GM21723 (cell line): ENCODE results near the gene MGME1.

Source experiments
- ATAC-seq: cut with Tn5 transposase; IDR thresholded peaks from one replicate; pipeline ENCODE4 v1.9.1; 2021; ENCODE audit warnings: mild to moderate bottlenecking, moderate library complexity; ENCODE audit not compliant: unreplicated experiment

Gene MGME1

DNA sequence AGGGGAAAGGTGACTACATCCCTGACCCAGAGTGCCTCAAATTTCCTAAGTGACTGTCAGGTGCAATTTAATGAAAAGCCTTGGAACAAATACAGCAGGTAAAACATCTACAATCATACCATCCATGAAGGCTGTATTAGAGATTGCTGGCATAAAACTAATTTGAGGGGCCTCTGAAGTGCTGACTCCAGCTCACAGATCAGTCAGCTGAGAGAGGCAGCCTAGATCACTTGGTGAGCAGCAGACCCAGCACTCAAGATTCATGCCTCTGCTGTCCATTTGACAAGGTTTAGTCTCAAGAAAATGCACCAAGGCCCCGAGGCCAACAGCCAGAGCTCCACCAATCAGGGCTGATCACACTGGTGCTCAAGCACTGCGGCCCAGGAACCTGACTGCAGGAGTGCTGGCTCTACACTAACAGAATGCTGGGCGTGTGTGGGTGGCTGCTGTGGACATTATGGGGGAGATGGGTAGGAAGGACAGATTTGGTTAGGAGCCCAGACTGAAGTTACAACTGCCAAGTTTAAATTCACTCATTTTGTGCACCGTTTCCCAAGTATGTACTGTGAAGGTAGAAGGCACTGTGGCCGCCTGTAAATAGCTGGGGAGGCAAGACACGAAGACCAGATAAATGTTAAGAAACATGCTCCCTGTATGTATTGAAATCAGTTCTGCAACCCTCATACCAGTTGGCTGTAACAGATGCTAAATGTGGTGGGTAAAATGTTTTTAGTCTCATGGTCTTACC is 28.4 kb upstream of the MGME1 start:
- ATAC-seq = no peak

DNA sequence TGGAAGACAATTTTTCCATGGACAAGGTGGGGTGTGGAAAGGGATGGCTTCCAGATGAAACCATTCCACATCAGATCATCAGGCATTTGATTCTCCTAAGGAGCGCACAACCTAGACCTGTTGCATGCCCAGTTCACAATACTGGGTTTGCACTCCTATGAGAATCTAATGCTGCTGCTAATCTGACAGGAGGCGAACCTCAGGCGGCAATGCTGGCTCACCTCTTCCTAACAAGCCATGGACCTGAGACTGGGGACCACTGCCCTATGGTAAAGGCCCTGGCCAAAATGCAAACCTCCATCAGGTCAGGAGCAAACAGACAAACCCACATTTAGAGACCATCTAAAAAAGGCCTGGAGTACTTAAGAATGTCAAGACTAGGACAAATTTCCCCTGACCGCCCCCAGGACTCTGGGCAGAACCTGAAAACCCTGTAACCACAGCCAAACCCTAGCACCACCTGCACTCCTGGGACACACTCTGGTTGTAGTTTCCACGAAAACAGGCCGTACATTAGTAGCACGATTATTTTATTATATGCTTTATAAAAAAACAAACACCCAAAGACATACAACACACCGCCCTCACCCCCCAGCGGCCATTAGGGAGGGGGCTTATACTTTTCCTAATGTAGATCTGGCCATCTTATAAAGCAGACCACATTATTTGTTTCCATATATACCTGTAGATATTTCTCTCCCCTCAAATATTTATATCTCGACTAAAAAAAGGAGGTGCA is 27.6 kb upstream of the MGME1 start:
- no peak for ATAC-seq

DNA sequence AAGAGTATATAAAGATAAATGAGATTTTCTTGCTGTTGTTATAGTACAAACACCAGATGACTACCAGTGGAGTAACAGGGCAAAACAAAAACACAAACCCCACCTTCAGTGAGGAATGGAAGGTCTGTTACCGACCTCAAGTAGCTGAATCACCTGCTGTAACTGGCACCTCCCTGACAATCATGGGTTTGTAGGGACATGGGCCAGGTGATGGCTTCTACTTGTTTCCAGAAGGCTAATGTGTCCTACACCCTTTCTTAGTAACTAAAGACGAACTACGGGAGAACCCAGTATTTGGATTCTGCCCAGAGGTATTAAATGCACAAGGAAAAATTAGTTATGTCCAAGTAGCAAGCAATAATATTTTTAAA is 27.0 kb upstream of the MGME1 start:
- ATAC-seq = no peak

DNA sequence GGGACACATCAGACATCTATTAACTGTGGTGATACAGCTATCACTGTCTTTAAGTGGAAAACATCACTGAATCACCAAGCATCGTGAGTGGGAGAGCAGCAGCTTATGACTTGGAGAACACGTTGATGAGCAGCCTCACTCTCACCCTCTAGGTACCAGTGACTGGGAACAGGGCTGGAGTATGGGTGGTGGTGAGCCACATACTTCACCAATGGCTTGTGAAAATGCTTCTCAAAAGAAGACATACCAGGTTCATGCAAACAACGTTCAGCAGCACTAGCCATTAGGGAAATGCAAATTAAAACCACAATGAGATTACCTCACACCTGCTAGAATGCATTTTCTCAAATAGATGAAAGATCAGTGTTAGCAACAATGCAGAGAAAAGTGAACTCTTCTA is 25.5 kb upstream of the MGME1 start:
- ATAC-seq = peak; percentile 76

DNA sequence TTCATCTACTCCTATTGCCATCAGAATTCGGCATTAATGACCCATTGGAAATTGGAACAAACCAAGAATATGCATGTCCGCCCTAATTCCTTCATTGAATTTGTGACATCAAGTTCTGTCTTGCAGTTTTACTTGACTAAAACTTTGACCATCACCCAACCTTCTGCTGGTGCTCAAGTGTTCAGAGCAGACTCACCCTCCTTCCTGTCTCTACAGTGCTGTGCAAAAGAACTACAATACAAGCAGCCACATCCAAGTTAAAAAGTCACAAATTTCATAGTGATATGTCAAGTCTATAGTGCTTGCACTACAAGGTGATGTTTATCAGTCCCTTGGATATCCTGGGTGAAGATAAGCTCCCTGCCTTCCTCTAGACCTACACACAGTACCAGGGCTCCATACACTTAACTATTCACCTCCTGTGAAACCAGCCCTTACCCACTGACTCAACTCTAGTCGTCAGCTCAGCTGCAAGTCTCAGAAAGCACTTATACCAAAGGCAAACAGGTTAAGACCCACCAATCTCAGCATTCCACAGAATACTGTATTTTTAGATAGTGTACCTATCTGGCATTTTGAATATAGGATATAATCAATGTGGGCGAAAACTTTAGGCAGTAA is 23.9 kb upstream of the MGME1 start:
- ATAC-seq = no peak

DNA sequence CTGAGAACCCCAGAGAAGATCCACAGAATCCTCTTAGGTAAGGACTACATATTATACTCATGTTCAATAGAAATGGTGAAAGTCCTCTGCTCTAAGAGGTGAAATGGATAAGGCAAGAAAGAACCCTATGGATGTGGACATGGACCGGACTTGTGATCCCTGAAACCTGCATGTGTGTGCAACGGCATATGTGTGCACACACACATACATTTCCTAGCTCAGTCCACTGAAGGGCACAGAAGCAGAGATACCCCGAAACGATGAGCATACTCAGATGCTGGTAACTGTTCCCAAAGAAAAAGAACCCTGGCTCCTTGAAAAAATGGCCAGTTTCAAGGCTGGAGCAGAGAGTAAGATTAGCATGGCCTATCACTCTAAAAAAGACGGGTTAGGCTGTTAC is 22.8 kb upstream of the MGME1 start:
- ATAC-seq = no peak

DNA sequence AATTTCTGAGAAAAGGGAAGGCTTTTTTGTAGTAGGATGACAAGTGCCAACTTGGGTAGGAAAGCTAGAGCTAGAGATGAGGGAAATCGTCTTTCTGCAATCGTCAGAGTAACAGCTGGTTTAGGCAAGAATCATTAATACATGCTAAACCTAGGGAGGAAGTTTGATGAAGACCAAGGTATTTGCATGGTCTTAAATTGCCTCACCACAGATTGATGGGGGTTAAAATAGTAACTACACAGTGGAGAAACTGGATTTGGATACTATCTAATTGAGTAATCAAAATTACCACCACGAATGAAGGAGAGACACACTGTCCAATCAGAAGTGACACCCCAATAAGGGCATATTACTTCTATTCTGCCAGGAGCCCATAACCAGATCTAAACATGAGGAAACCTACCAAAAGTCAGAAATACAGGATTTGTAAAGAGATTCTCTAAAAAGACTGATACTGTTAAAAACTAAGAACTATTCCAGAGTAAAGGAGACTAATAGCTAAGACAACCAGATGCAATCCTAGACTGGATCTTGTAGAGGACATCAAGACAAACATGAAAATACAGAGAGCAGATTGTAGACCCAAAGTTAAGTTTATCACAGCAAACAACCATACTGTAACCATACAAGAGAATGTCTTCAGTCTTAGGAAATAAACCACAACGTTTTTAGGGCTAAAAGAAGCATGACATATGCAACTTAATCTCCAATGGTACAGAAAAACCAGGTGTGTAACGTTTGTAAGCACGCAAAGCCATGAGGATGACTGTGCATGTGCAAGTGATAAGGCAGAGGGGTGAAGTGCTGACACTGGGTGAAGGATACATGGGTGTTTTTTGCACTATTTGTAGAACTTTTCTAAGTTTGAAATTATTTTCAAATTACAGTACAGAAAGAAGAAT is 22.0 kb upstream of the MGME1 start:
- no peak for ATAC-seq

DNA sequence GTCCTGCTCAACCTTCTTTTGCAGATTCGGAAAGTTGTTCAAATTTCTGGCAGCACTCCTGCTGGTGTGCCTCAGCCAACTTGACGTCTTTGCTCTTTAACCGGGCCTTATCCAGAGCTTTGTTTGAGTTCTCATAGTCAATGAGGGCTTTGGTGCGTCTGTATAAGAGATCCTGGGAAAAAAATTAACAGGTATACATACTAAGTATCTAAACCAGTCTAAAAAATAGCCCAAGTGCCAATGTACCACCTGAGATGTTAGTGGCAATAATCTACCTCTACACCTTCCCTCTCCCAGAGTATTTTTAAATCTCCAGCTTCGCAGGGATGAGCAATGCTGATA is 21.4 kb upstream of the MGME1 start:
- no peak for ATAC-seq

DNA sequence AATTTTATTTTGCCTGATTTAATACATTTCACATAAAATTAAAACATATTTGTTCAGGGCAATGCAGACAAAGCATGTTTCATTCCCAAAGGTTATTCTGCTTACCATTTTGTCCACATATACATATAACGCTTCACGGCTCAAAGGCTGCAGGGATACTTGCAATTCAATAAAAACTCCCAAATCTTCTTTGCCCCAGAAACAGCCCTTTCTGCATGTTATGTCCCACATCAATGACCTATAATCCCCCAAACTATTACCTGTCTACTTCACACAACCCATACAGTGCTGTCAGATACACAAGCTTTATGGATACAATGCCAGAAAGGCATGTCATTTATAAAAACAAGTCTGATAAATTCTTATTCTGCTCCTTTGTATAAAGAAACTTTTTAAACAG is 20.4 kb upstream of the MGME1 start:
- no peak for ATAC-seq

DNA sequence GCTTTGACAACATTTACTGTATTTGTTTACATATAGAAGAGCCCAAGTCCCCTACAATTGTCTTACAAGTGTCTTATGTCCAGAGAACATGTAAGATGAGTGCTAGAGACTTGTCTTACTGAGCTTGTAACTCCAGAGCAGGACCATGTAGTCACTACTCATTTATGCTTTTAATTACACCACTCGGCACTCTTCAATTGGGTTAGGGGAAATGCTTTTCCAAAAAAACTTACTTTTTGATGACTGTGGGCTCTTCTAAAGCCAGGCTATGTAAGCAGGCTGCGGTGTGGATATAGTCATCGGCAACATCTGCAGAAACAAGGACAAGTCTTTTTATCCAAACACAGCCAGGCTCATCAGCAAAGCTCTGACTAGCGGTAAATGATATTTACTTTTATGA is 18.9 kb upstream of the MGME1 start:
- ATAC-seq = no peak

DNA sequence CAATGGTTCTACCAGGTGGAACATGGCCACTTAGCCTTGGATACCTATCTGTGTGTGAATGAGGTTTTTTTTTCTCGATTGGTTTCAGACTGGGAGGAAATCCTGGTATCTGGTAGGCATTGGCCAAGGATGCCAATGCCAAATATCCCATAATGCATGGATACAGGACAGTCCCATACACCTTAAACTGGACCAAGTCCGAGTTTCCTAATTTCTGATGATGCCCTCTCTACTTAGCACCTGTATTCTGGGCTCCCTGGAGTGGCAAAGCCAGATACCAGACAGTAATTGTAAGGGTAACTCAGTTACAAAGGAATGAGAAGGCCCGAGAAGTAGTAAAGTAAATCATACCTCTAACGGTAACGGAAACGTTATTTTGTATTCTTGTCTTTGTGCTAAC is 18.1 kb upstream of the MGME1 start:
- ATAC-seq = no peak

DNA sequence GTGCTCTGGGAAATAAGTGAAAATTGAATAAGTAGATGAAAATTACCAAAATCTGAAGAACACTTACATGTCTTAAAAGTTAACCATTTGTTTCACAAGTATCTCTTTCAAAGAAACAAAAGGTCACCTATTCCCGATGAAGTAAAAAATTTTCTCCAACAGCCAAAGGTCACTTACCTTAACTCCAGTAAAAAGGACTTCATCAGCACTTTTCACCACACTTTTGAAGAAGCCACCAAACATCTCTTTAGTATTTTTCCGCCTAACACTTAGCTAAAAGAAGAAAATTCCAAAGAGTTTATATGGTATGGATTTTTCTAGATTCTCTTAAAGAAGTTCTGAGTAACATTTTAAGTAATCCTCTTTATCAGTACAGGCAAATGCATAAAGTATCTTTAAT is 17.5 kb upstream of the MGME1 start:
- ATAC-seq = no peak

DNA sequence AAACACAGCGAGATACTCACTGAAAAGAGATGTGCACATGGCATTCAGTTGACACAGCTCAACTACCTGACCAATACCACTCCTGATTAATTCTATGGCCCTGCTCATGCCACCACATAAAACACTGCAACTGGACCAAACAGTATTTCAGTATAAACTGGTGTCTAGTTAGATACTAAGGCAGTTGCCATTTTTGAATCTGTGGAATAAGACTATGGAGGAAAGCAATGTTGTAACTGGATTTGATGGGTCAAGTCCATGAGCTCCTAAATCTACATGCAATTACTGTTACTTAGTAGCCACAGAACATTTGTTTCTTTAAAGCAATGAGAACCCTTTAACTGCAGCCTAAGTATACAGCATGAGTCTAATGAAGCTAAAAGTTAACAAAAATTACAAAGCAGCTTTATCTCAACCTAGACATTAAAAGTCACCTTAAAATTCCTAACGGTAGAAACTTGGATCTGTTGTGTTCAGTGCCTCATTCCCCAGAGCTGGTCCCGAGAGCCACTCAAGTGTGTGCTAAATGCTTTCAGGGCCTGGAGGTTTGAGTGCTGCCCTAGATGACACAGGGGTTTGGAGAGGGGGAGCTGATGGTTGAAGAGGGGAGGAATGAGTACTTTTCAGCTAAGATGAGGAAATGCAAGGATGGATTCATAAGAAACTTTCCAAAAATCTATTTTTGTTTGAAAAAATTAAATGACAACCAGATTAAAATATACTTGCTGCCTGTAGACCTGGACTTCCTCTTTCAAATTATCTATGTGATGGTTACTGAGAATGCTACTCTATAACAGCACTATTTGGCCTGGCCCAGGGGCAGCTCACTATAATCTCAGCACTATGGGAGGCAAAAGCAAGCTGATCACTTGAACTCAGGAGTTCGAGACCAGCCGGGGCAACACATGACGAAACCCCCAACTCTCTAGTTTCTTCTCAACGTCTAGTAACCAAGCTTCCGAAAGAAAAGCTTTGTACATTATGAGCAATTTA is 15.8 kb upstream of the MGME1 start:
- ATAC-seq = no peak

DNA sequence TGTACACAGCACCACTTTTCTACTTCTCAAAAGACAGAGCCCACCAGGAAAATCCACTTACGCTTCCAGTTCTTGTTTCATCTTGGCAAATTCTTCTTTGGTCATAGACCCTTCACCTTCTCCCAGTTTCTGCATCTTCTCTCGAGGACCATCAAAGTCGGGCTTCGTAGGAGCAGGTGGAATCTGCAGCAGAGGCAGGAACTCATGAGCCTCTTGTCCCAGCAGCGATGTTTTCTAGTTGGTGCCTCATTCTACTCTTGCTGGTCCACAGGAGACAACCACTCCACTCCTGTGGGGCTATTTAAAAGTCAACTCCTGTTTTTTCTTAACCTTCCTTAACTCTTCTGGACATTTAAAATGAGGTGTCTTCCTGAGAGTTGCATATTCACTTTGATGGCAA is 14.9 kb upstream of the MGME1 start:
- no peak for ATAC-seq

DNA sequence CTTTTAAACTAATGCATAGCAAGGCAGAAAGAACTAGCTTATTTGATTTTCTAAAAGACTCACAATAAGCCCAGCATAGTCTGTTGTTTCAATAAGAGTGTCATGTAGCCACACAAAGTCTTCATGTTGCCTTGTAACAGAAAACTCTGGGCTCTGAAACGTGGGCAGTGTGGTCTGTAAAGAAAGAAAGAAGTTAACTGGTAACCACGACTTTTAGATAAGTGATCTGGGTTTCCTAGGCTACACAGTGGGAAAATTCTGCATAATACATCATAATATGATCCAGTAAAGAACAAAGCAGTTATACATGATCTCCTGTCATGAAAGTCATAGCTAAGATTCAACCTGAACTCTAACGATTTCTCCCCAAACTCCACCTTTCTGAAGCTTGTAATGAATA is 13.5 kb upstream of the MGME1 start:
- no peak for ATAC-seq

DNA sequence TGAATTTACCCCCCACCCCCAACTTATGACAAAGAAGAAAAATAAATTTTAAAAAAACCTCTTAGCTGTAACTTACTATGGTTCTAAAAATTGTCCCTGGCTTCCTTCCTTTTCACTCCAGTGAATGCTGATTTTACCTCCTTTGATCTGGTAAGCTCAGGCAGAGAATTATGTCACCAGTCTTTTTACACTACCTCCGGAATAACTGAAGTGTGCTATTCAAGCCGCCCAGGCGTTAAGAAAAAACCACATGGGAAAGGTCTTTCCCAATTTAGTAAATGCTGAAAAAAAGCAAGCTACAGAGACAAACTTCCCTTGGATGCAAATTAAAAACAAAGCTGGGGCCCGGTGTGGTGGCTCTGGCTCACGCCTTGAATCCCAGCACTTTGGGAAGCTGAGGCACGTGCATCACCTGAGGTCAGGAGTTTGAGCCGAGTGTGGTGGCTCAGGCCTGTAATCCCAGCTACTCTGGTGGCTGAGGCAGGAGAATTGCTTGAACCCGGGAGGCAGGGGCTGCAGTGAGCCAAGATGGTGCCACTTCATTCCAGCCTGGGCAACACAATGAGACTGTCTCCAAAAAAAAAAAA is 12.6 kb upstream of the MGME1 start:
- no peak for ATAC-seq

DNA sequence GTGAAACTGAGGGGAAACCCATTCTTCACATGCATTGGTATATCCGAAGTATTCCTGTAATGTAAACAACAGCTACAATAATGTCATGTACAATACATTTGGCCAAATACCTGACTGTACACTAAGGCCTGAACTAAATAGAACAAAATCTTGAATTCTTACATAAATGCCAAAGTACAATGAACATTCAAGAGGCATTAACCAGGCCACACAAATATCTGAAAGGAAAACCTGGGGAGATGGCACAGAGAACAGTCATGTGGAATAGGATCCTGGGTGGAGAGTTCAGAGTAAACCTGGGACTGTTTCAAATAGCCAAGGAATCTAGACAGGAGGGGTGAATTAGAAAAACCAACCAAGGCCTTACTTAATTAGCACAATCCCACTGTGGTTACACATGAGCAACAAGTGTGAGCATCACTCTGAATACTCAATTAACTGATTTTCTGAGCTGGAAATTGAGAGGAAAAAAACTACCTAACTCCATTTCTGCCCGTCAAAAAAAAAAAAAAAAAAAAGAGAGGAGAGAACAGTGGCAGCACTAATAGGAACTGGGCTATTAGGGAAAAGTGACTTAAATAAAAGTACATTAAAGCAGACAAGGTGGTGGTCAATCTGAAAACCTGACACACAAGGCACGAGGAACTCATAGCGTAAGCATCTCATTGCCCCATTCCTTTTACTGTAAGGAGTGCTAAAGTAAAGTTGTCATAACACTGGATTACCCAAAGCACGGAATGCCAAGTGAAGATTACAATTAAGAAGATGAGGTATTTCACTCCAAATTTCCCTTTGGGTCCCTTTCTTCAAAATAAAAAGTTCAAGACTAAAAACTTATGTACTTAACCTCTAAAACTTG is 11.1 kb upstream of the MGME1 start:
- no peak for ATAC-seq

DNA sequence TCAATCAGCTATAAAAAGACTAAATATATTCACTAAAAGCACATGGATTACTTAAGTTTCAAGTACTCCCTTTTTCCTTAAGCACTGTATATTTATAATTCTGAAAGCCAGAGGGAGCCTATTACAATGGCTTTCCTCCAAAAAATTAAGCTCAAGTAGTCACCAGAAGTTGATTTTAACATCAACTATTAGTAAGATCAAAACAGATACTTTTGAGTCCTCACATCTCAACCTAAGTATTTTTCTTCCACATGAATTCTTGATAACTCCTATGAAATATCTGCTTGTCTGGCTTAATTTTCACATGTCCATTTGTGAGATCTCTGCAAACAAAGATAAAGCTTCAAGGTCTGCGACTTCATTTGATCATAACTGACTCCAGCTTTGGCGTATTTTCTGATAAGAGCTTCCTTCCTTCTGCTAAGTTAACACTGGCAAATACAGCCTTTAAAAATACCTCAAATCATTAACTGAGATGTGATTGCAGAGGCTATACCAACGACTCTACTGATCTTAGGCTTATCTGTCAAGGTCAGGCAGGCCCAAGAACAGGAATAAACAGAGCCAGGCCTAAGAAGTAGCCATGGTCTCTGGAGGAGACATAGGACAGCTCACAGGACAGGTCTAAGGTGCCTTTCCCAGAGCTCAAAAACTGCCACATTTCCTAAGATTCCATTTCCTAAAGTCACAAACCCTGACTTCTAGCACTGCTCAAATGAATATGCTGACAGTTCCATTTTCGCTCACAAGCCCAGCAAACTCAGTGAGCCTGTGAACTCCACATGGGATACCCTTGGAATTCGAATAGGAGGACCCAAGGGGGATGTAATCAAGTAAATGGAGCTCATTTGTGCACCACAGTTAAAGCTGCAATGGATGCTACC is 10.2 kb upstream of the MGME1 start:
- no peak for ATAC-seq
